NCI-H146 treated with DMSO at 0.1 percent for 48 hours (cell line): ENCODE results near the gene KCNS1.

Experiments
- DNase-seq: peaks from one replicate; lab custom pipeline; 2025; ENCODE audit not compliant: unreplicated experiment; lab: John Stamatoyannopoulos, UW

KCNS1 gene

DNA sequence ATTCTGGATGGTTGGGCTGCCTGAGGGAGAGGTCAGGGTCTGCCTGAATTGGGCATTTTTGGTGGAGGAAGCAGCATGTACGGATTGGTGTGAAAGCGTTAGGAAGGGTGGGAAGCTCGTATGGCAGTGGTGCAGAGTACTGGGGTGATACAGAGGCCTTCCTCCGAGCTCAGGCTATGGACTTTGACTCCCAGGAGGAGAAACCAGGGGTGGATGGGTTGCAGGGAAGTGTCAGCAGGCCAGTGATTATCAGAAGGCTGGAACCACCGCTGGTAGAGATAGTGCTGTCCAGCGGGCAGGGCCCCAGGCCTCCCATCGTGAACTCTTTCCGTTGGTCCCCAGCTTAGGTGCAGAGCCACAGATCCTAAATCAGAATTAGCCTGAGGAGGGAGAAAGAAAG, 8.7 kb upstream of the KCNS1 start:
- DNase-seq, result no peak

DNA sequence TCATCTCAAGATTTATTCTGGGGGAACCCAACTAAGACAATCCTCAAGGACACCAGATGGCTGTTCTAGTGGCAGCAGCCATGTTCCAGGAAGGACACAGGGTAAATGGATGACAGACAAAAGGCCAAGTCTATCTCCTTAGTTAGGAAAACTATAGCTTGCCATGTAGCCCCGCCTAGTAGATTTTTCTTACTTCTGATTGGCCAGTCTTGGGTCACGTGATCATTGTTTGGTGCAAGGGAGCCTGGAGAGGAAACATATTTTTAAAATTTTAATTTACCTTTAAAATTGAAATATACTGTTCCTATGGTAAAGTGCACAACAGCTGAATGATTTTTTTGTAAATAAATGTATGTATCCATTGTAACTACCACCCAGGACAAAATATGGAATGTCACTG, 4.4 kb upstream of the KCNS1 start:
- DNase-seq, result no peak

- no peak for DNase-seq
Observed at GRCh38 chr20:45104786-45105185, 3.9 kb upstream of the KCNS1 start.

GRCh38 chr20:45103072-45103471, 2.1 kb upstream of the KCNS1 start:
- no peak for DNase-seq

GRCh38 chr20:45101333-45101850, 465 bp upstream of the KCNS1 start:
- no peak for DNase-seq

DNA sequence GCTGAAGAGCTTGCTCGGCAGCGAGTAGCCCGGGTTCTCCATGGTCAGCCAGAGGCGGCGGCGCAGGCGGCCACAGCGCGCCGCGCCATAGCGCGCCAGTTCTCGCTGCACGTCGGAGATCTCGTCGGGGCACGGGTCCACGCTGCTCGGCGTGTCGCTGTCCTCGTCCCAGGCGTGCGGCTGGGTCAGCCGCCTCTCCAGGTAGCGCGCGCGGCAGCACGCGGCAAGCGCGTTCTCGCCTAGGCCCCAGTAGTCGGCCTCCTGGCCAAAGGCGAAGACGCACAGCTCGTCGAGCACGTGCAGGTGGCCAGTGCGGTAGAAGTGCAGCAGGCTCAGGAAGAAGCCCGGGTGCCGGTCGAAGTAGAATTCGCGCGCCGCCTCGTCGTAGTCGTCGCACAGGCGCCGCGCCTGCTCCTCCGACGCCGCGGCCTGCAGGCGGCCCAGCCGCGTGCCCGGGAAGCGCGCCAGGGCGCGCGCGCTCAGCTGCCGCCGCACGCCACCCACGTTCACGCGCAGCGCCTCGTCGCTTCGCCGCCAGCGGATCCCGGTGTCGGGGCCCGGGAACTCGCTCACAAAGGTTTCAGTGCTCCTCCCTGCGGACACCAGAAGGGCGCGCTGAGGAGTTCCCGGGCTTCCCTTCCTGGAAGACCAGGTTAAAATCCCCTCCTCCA, 2.7 kb downstream of the KCNS1 start:
- no peak for DNase-seq

DNA sequence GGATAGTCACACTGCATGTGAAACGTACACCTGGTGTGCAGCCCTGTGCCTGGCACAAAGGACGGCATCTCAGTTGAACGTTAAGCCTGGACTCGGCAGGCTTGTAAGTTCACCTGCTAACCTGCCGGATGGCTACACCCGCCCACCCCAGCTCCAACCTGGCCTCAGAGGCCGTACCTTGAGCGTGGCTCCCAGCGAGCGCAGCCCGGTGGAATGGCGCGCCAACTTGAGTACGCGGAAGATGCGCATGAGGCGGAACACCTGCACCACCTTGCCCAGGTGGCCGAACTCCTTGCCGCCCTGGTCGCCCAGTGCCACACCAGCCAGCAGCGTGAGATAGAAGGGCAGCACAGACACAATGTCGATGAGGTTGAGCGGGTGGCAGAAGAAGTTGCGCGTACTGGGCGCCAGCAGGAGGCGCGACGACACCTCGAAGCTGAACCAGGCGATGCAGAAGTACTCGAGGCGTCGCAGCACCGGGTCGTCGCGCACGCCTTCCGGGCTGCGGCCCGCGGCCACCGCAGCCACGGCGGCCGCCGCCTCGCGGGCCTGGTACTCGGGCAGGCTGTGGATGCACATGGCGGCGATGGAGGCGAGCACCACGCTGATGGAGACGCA, 3.3 kb downstream of the KCNS1 start:
- no peak for DNase-seq

GRCh38 chr20:45096781-45097180, 4.1 kb downstream of the KCNS1 start:
- no peak for DNase-seq

- no peak for DNase-seq
Observed at GRCh38 chr20:45095805-45096238, 5.1 kb downstream of the KCNS1 start.

GRCh38 chr20:45094864-45095574, 5.9 kb downstream of the KCNS1 start:
- DNase-seq, result no peak

- no peak for DNase-seq
Observed at GRCh38 chr20:45094201-45094600, 6.7 kb downstream of the KCNS1 start.

GRCh38 chr20:45092898-45093297, 8.0 kb downstream of the KCNS1 start:
- DNase-seq, result no peak

DNA sequence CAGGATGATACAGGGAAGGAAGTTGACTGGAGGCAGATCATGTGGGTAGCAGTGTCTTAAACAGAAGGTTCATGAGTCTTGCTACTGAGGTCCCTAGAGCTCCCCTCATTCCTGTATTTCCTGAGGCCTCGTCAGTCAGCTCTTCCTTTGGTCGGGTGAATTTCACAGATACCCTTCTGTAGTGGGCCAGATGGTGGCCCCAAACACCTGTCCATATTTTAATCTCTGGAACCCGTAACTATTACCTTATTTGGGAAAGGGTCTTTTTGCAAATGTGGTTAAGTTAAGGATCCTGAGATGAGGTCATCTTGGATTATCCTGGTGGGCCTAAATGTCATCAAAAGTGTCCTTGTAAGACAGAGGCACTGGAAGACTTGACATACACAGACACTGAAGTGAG, 9.6 kb downstream of the KCNS1 start:
- DNase-seq, result no peak

DNA sequence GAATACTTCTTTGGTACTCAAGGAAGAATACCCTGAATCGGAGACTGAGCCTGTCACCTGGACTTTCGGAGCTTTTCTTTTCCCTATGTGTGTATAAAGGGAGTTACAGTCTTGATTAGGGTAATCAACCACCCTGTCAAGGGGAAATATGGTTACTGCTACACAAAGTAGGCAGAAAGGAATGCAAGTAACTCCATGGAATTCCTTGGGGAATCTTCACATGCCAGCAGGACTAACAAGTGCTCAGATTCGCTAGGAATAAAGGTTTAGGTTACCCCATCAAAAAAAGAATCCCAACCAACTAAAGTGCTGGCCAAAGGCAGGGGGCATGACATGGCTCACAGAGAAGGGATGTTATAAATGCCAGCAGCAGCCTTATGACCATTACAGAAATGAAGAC, 10.4 kb downstream of the KCNS1 start:
- no peak for DNase-seq

GRCh38 chr20:45088247-45088646, 12.7 kb downstream of the KCNS1 start:
- no peak for DNase-seq

- DNase-seq, result no peak
Observed at GRCh38 chr20:45087814-45088213, 13.1 kb downstream of the KCNS1 start.

GRCh38 chr20:45087097-45087790, 13.7 kb downstream of the KCNS1 start:
- no peak for DNase-seq

GRCh38 chr20:45085867-45086266, 15.1 kb downstream of the KCNS1 start:
- no peak for DNase-seq

DNA sequence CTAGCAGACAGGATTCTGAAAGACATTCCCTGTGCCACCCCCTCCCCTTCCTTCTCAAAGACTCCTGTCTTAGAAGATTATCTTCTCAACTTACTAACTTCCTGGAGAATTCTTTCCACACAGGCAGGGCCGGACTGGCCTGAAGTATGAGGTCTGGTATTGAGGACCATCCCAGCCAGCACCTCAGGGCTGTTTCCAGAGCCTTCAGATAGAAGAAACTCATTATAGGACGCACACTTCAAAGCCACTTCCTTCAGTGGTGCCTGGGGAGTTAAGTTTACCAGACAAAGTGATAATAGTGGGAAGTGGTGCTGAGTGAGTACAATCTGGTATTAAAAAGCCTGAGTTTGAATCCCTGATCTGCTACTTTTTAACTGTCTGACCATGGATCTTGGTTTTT, 15.6 kb downstream of the KCNS1 start:
- DNase-seq, result no peak

- no peak for DNase-seq
Observed at GRCh38 chr20:45083127-45083526, 17.8 kb downstream of the KCNS1 start.

GRCh38 chr20:45082468-45082867, 18.5 kb downstream of the KCNS1 start:
- DNase-seq, result no peak
